Measurements from ENCODE around the gene IFRD2.

GRCh38 chr3:50296721-50297383 is 4.6 kb upstream of the IFRD2 start:
- TF ChIP-seq RXRA (IDR thresholded peaks at IDR 0.05; ENCODE audit: insufficient read depth, low read depth, low read length), result no peak
- no peak for TF ChIP-seq EZH2 (IDR thresholded peaks at IDR 0.05; ENCODE audit: low read depth, low read length, severe bottlenecking)
- TF ChIP-seq CTCF (IDR thresholded peaks at IDR 0.05; ENCODE audit: control extremely low read depth in 1 of 3, insufficient read depth in 1 of 3, low read depth in 1 of 3, low read length in 3 of 3), result no peak

All from H1 (cell line).